Fibroblast of the conjunctiva (primary cell): ENCODE results near the gene CPT1A.
"Not testable (repeated sequence)": the region's sequence is repeated elsewhere in the genome, so short reads cannot be mapped to it uniquely, and the experiment has no call there.

ENCODE experiments used
- DNase-seq: peaks from one replicate; pipeline ENCODE4 v3.0.0-alpha.2; 2010; ENCODE audit warnings: low read depth

CPT1A gene

GRCh38 chr11:68841718-68842426, at the start of gene CPT1A:
Gene CPT1A (minus strand): TSS chr11:68841916. CDS start chr11:68815474, 26,442 bp downstream.
- no peak for DNase-seq

GRCh38 chr11:68890490-68891231, 48.9 kb upstream of the CPT1A start:
- peak; percentile 66 for DNase-seq

- peak; percentile 96 for DNase-seq
Observed at GRCh38 chr11:68889948-68890446, 48.3 kb upstream of the CPT1A start.

GRCh38 chr11:68884827-68885226, 43.1 kb upstream of the CPT1A start:
- not testable (repeated sequence) for DNase-seq

GRCh38 chr11:68882391-68882790, 40.7 kb upstream of the CPT1A start:
- no peak for DNase-seq

GRCh38 chr11:68881320-68881719, 39.6 kb upstream of the CPT1A start:
- DNase-seq, result no peak

GRCh38 chr11:68880851-68881250, 39.1 kb upstream of the CPT1A start:
- DNase-seq, result no peak

GRCh38 chr11:68878022-68878421, 36.3 kb upstream of the CPT1A start:
- DNase-seq, result no peak

- DNase-seq, result no peak
Observed at GRCh38 chr11:68872216-68873003, 30.7 kb upstream of the CPT1A start.

- no peak for DNase-seq
Observed at GRCh38 chr11:68870470-68870869, 28.8 kb upstream of the CPT1A start.

- DNase-seq, result no peak
Observed at GRCh38 chr11:68868221-68868835, 26.6 kb upstream of the CPT1A start.

GRCh38 chr11:68867066-68867465, 25.4 kb upstream of the CPT1A start:
- no peak for DNase-seq

GRCh38 chr11:68865241-68865640, 23.5 kb upstream of the CPT1A start:
- DNase-seq, result no peak

GRCh38 chr11:68863553-68864265, 22.0 kb upstream of the CPT1A start:
- no peak for DNase-seq

GRCh38 chr11:68862421-68862820, 20.7 kb upstream of the CPT1A start:
- no peak for DNase-seq

- no peak for DNase-seq
Observed at GRCh38 chr11:68859123-68859522, 17.4 kb upstream of the CPT1A start.

- DNase-seq, result no peak
Observed at GRCh38 chr11:68857037-68857586, 15.4 kb upstream of the CPT1A start.

GRCh38 chr11:68856425-68857030, 14.8 kb upstream of the CPT1A start:
- not testable (repeated sequence) for DNase-seq

GRCh38 chr11:68855205-68855981, 13.7 kb upstream of the CPT1A start:
- DNase-seq, result no peak
